Neural cell (in vitro differentiated cells): ENCODE data around the gene SOBP.

Source experiments
- CTCF ChIP-seq: fragments of 450-650 bp; IDR thresholded peaks from 2 replicates; pipeline ENCODE4 v1.5.1; 2014; ENCODE audit warnings: antibody characterized with exemption, mild to moderate bottlenecking, moderate library complexity; ENCODE audit not compliant: poor library complexity, severe bottlenecking
- EP300 ChIP-seq: fragments of 450-650 bp; conservative IDR thresholded peaks from 2 replicates; pipeline ENCODE4 v1.6.1; 2014; ENCODE audit warnings: antibody characterized with exemption, mild to moderate bottlenecking, moderate library complexity; ENCODE audit not compliant: poor library complexity, severe bottlenecking
- EZH2 ChIP-seq: fragments of 200-600, 300-800 bp; shearing (Covaris generic), sonication (generic); IDR thresholded peaks from 2 replicates; pipeline ENCODE4 v1.6.1; 2014; ENCODE audit warnings: antibody characterized with exemption, low read length, borderline replicate concordance, mild to moderate bottlenecking; ENCODE audit not compliant: insufficient read depth, poor library complexity, severe bottlenecking
- POLR2AphosphoS5 ChIP-seq: IDR thresholded peaks from 2 replicates; pipeline ENCODE4 v1.6.1; 2012
- RAD21 ChIP-seq: fragments of 450-650 bp; conservative IDR thresholded peaks from 2 replicates; pipeline ENCODE4 v1.6.1; 2014; ENCODE audit warnings: antibody characterized with exemption, mild to moderate bottlenecking, moderate library complexity
- REST ChIP-seq: IDR thresholded peaks from 2 replicates; pipeline ENCODE4 v1.6.1; 2012; ENCODE audit warnings: borderline replicate concordance
- SMC3 ChIP-seq: fragments of 450-650 bp; conservative IDR thresholded peaks from 2 replicates; pipeline ENCODE4 v1.6.1; 2014; ENCODE audit warnings: antibody characterized with exemption, mild to moderate bottlenecking, moderate library complexity; ENCODE audit not compliant: poor library complexity
- TAF1 ChIP-seq: IDR thresholded peaks from 2 replicates; pipeline ENCODE4 v1.6.1; 2012; ENCODE audit warnings: low read depth

- no peak for TF ChIP-seq EP300
- no peak for TF ChIP-seq REST
- no peak for TF ChIP-seq SMC3
- no peak for TF ChIP-seq CTCF
- no peak for TF ChIP-seq POLR2AphosphoS5
- no peak for TF ChIP-seq RAD21
- no peak for TF ChIP-seq TAF1
- TF ChIP-seq EZH2: no peak
Measured at GRCh38 chr6:107689190-107689589, 199.3 kb downstream of the SOBP start.
